Activated CD4-positive, alpha-beta memory T cell treated with anti-CD3 and anti-CD28 coated beads for 36 hours (primary cell): Measurements from ENCODE around the gene TANC1. TPM values are rescaled to one million over a fixed set of nuclear protein-coding genes. Genes with fewer than 3 reads are reported as not detected.

ENCODE experiments used
- CTCF ChIA-PET: fragments of 350-600 bp; sonication (Branson Sonifier 250); formaldehyde crosslinking; loops from one replicate; lab custom pipeline; 2021; ENCODE audit warnings: antibody characterized with exemption, inconsistent platforms; lab: Charles Lee
- POLR2A ChIA-PET: fragments of 350-600 bp; sonication (Branson Sonifier 250); formaldehyde crosslinking; loops from one replicate; lab custom pipeline; 2021; ENCODE audit warnings: antibody characterized with exemption; lab: Charles Lee
- DNase-seq: peaks from one replicate; pipeline ENCODE4 v3.0.0-alpha.2; 2020
- H3K27ac Mint-ChIP-seq: one replicate; pipeline ENCODE4 v1.8.0; 2021; ENCODE audit warnings: mixed read lengths
- H3K27me3 Mint-ChIP-seq: one replicate; pipeline ENCODE4 v1.8.0; 2021; ENCODE audit warnings: mixed read lengths
- H3K36me3 Mint-ChIP-seq: one replicate; pipeline ENCODE4 v1.8.0; 2021; ENCODE audit warnings: mixed read lengths
- H3K4me1 Mint-ChIP-seq: one replicate; pipeline ENCODE4 v1.8.0; 2021; ENCODE audit warnings: low read depth, mixed read lengths
- H3K4me3 Mint-ChIP-seq: one replicate; pipeline ENCODE4 v1.8.0; 2021; ENCODE audit warnings: mild to moderate bottlenecking, mixed read lengths
- H3K9me3 Mint-ChIP-seq: one replicate; pipeline ENCODE4 v1.8.0; 2021; ENCODE audit warnings: mixed read lengths
- intact Hi-C: fragments of 100-400 bp; cut with micrococcal nuclease; formaldehyde crosslinking; loops from one replicate; pipeline ENCODE4 v1.15.1; 2023
- total RNA-seq, 2 experiments: library from RNA; stranded (reverse); gene quantifications; one replicate each; pipeline ENCODE4 v1.2.3, GENCODE V29; 2021

TANC1 gene
- total RNA-seq, result under 1 TPM; 0.63 to 0.86 TPM

DNA sequence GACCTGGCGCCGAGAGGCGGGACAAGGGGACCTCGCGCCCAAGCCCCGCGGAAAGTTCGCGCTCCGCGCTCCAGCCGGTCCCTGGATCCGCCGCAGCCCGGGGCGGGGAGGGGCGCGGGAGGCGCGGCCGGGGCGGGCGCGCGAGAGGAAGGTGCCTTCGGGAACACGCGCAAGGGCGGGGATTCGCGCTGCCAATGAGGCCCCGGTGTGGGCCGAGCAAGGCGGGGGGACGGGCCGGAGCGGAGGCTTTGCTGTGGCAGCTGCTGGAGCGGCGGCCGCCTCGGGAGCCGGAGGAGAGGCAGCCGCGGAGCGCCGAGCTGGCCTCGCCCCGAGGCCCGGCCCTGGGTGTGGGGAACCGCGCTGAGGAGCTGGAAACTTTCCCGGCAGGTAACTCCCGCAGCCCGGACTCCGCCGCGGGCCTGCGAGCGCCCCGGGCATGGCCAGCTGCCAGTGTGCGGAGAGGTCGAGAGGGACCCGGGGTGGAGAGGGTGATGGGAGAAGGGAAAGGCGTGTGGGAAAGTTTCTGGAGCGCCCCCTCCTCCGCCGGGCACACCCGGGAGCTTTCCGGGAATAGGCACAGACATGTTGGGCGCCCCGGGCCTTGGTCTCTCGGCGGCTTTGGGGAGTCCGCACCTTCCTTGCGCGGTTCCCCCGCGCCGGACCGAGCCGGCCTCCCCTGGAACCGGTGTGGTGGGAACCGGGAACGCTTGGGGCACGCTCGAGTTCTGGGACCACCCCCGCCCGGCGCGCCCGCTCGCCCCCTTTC, at the start of gene TANC1:
TANC1 (plus strand) TSS at position 245 of the 766 bp plus-strand sequence. CDS start 97,271 bp downstream, outside the sequence.
- Mint-ChIP-seq H3K27ac (no peak within 1 kb of the TSS), H3K36me3 (no peaks in the 10 kb centered on the region), H3K4me3 (peak within 1 kb of the TSS; percentile 70), H3K27me3 (peaks cover 41% of the 10 kb centered on the region), H3K9me3 (no peaks in the 10 kb centered on the region), H3K4me1 (peaks cover 15% of the 10 kb centered on the region)
- DNase-seq, result peak; percentile 79
- intact Hi-C loops, result no loop called here
- POLR2A ChIA-PET, result no interaction called here
- CTCF ChIA-PET, result no interaction called here

- H3K36me3 Mint-ChIP-seq, result no peaks in the 10 kb centered on the region
- intact Hi-C loops, result no loop called here
- H3K27ac Mint-ChIP-seq, result no peak overlapping the region
- H3K9me3 Mint-ChIP-seq, result no peaks in the 10 kb centered on the region
- peaks cover 2% of the 10 kb centered on the region for H3K27me3 Mint-ChIP-seq
- ChIA-PET CTCF (no interaction called here), POLR2A (no interaction called here)
- no peak overlapping the region for H3K4me3 Mint-ChIP-seq
- H3K4me1 Mint-ChIP-seq, result no peaks in the 10 kb centered on the region
- DNase-seq, result no peak
Observed at GRCh38 chr2:158921599-158922408, 46.6 kb upstream of the TANC1 start.

GRCh38 chr2:158922601-158923000, 45.8 kb upstream of the TANC1 start:
- Mint-ChIP-seq H3K36me3 (no peaks in the 10 kb centered on the region), H3K4me3 (no peak overlapping the region), H3K4me1 (no peaks in the 10 kb centered on the region), H3K9me3 (no peaks in the 10 kb centered on the region), H3K27ac (no peak overlapping the region), H3K27me3 (peaks cover 2% of the 10 kb centered on the region)
- ChIA-PET POLR2A (no interaction called here), CTCF (no interaction called here)
- intact Hi-C loops, result no loop called here
- DNase-seq, result no peak

GRCh38 chr2:158923180-158923594, 45.3 kb upstream of the TANC1 start:
- no peak overlapping the region for H3K4me3 Mint-ChIP-seq
- peaks cover 2% of the 10 kb centered on the region for H3K27me3 Mint-ChIP-seq
- DNase-seq, result no peak
- intact Hi-C loops, result no loop called here
- H3K4me1 Mint-ChIP-seq, result no peaks in the 10 kb centered on the region
- no peaks in the 10 kb centered on the region for H3K9me3 Mint-ChIP-seq
- no peak overlapping the region for H3K27ac Mint-ChIP-seq
- ChIA-PET CTCF (no interaction called here), POLR2A (no interaction called here)
- no peaks in the 10 kb centered on the region for H3K36me3 Mint-ChIP-seq

DNA sequence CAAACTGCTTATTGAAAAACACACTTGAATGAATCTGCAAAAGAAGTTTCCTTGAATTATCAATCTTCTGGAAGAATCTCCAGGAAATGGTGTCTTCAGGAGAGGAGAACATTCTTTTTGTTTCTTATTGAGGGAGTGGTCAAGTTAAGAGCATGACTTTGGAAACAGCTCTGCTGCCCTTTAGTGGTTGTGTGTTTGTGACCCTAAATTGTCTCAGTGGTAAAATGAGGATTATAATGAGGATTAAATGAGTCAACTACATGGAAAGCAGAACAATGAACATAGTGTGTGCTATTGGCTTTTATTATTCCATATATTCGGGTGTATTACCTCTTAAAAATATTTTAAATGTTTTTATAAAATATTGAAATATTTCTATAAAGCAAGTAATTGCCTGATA, 44.8 kb upstream of the TANC1 start:
- no peaks in the 10 kb centered on the region for H3K4me1 Mint-ChIP-seq
- no peak overlapping the region for H3K27ac Mint-ChIP-seq
- H3K4me3 Mint-ChIP-seq, result no peak overlapping the region
- DNase-seq, result no peak
- H3K27me3 Mint-ChIP-seq, result peaks cover 2% of the 10 kb centered on the region
- ChIA-PET CTCF (no interaction called here), POLR2A (no interaction called here)
- H3K36me3 Mint-ChIP-seq, result no peaks in the 10 kb centered on the region
- intact Hi-C loops, result no loop called here
- H3K9me3 Mint-ChIP-seq, result peaks cover under 1% of the 10 kb centered on the region

GRCh38 chr2:158926478-158926948, 41.9 kb upstream of the TANC1 start:
- peaks cover 2% of the 10 kb centered on the region for H3K9me3 Mint-ChIP-seq
- peaks cover under 1% of the 10 kb centered on the region for H3K27me3 Mint-ChIP-seq
- ChIA-PET POLR2A (no interaction called here), CTCF (no interaction called here)
- no peak overlapping the region for H3K27ac Mint-ChIP-seq
- no peaks in the 10 kb centered on the region for H3K4me1 Mint-ChIP-seq
- no peak overlapping the region for H3K4me3 Mint-ChIP-seq
- intact Hi-C loops, result no loop called here
- no peaks in the 10 kb centered on the region for H3K36me3 Mint-ChIP-seq
- no peak for DNase-seq

GRCh38 chr2:158928515-158928914, 39.9 kb upstream of the TANC1 start:
- H3K36me3 Mint-ChIP-seq, result no peaks in the 10 kb centered on the region
- H3K27me3 Mint-ChIP-seq, result no peaks in the 10 kb centered on the region
- ChIA-PET CTCF (no interaction called here), POLR2A (no interaction called here)
- no peak overlapping the region for H3K27ac Mint-ChIP-seq
- H3K4me3 Mint-ChIP-seq, result no peak overlapping the region
- peaks cover 2% of the 10 kb centered on the region for H3K9me3 Mint-ChIP-seq
- H3K4me1 Mint-ChIP-seq, result no peaks in the 10 kb centered on the region
- intact Hi-C loops, result no loop called here
- no peak for DNase-seq

GRCh38 chr2:158928965-158929364, 39.5 kb upstream of the TANC1 start:
- H3K4me1 Mint-ChIP-seq, result no peaks in the 10 kb centered on the region
- H3K9me3 Mint-ChIP-seq, result peaks cover 2% of the 10 kb centered on the region
- no peaks in the 10 kb centered on the region for H3K27me3 Mint-ChIP-seq
- no peak overlapping the region for H3K27ac Mint-ChIP-seq
- intact Hi-C loops, result no loop called here
- no peak overlapping the region for H3K4me3 Mint-ChIP-seq
- CTCF ChIA-PET, result no interaction called here
- POLR2A ChIA-PET, result no interaction called here
- no peaks in the 10 kb centered on the region for H3K36me3 Mint-ChIP-seq
- DNase-seq, result no peak

GRCh38 chr2:158931572-158931971, 36.9 kb upstream of the TANC1 start:
- intact Hi-C loops, result no loop called here
- POLR2A ChIA-PET, result no interaction called here
- DNase-seq, result no peak
- no peaks in the 10 kb centered on the region for H3K36me3 Mint-ChIP-seq
- H3K4me3 Mint-ChIP-seq, result no peak overlapping the region
- CTCF ChIA-PET, result interaction anchor here (0.9 kb wide), 1 partner anchor 202 kb away, joined by 4 read pairs; no protein-coding TSS in a partner anchor
- H3K27me3 Mint-ChIP-seq, result no peaks in the 10 kb centered on the region
- no peaks in the 10 kb centered on the region for H3K4me1 Mint-ChIP-seq
- no peak overlapping the region for H3K27ac Mint-ChIP-seq
- H3K9me3 Mint-ChIP-seq, result peaks cover 2% of the 10 kb centered on the region

- H3K27me3 Mint-ChIP-seq, result no peaks in the 10 kb centered on the region
- ChIA-PET CTCF (no interaction called here), POLR2A (no interaction called here)
- H3K9me3 Mint-ChIP-seq, result peaks cover 2% of the 10 kb centered on the region
- DNase-seq, result no peak
- no peaks in the 10 kb centered on the region for H3K4me1 Mint-ChIP-seq
- H3K27ac Mint-ChIP-seq, result no peak overlapping the region
- intact Hi-C loops, result no loop called here
- H3K4me3 Mint-ChIP-seq, result no peak overlapping the region
- no peaks in the 10 kb centered on the region for H3K36me3 Mint-ChIP-seq
Observed at GRCh38 chr2:158932131-158932645, 36.3 kb upstream of the TANC1 start.

DNA sequence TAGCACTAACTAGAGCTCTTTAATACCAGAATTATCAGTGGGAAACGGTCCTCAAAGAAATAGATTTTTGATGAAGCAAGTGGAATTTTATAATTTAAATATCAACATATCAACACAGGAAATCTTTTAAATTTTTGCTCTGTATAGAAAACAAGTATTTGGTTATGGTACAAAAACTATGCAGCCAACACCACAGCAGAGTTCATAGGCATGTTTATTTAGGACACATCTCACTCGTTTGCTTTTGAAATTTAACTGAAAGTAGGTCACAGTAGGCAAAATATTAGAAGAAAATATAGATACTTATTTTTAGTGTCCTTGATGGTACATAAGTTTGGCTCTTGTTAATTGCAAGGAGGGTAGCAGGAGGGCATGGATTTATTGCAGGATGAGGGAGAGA, 34.3 kb upstream of the TANC1 start:
- POLR2A ChIA-PET, result no interaction called here
- CTCF ChIA-PET, result no interaction called here
- DNase-seq, result no peak
- Mint-ChIP-seq H3K27me3 (no peaks in the 10 kb centered on the region), H3K27ac (no peak overlapping the region), H3K36me3 (no peaks in the 10 kb centered on the region), H3K4me1 (no peaks in the 10 kb centered on the region), H3K4me3 (no peak overlapping the region), H3K9me3 (no peaks in the 10 kb centered on the region)
- intact Hi-C loops, result no loop called here

DNA sequence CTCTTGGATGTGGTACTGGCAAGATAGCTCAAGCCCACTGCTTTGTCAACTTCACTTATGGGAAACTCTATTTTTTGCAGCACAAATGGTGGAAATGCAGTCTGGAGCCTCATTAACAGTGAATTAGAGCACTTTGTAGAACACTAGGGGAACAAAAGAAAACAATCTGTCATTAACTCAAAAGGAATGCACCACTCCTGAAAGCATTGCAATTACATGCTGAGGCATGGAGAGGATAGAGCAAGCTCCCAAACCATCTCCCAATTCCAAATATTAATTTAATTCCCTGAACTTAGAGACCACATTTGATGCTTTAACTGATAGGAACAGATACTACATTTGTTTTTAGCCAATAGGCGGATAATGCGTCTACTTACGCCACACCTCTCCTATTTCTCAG, 32.8 kb upstream of the TANC1 start:
- Mint-ChIP-seq H3K27me3 (no peaks in the 10 kb centered on the region), H3K36me3 (no peaks in the 10 kb centered on the region), H3K9me3 (no peaks in the 10 kb centered on the region), H3K4me1 (no peaks in the 10 kb centered on the region), H3K27ac (no peak overlapping the region), H3K4me3 (no peak overlapping the region)
- no peak for DNase-seq
- CTCF ChIA-PET, result interaction anchor here (0.6 kb wide), 1 partner anchor 1442 kb away, joined by 3 read pairs; no protein-coding TSS in a partner anchor
- intact Hi-C loops, result no loop called here
- POLR2A ChIA-PET, result no interaction called here
